Endothelial cell (in vitro differentiated cells): ENCODE data around the gene PHLDB2. TPM values are rescaled to one million over a fixed set of nuclear protein-coding genes. Genes with fewer than 3 reads are reported as not detected.

ENCODE experiments used
- DNase-seq: peaks from one replicate; pipeline ENCODE4 v3.0.0; 2021; ENCODE audit warnings: low spot score
- H3K27ac Mint-ChIP-seq: one replicate; pipeline ENCODE4 v1.8.0; 2021; ENCODE audit warnings: mixed read lengths, inconsistent platforms; ENCODE audit not compliant: unreplicated experiment
- H3K27me3 Mint-ChIP-seq: one replicate; pipeline ENCODE4 v1.8.0; 2021; ENCODE audit warnings: mild to moderate bottlenecking, moderate library complexity, mixed read lengths, inconsistent platforms; ENCODE audit not compliant: unreplicated experiment
- H3K36me3 Mint-ChIP-seq: one replicate; pipeline ENCODE4 v1.8.0; 2021; ENCODE audit warnings: mild to moderate bottlenecking, low read depth, mixed read lengths, inconsistent platforms; ENCODE audit not compliant: unreplicated experiment
- H3K4me1 Mint-ChIP-seq: one replicate; pipeline ENCODE4 v1.8.0; 2021; ENCODE audit warnings: mild to moderate bottlenecking, mixed read lengths, inconsistent platforms; ENCODE audit not compliant: unreplicated experiment
- H3K4me3 Mint-ChIP-seq: one replicate; pipeline ENCODE4 v1.8.0; 2021; ENCODE audit warnings: mild to moderate bottlenecking, mixed read lengths, inconsistent platforms; ENCODE audit not compliant: unreplicated experiment
- H3K9me3 Mint-ChIP-seq: one replicate; pipeline ENCODE4 v1.8.0; 2021; ENCODE audit warnings: mixed read lengths, inconsistent platforms; ENCODE audit not compliant: unreplicated experiment
- CTCF ChIP-seq: fragments of 200-600 bp; sonication (generic); IDR thresholded peaks from one replicate; pipeline ENCODE4 v1.5.0; 2021; ENCODE audit warnings: antibody characterized with exemption; ENCODE audit not compliant: unreplicated experiment
- total RNA-seq: library from RNA; stranded (reverse); fragmentation: NEBNext Ultra II Directional; extraction: Animal tissue kit (Norgen Biotek cat#: 25700); gene quantifications from one replicate; pipeline ENCODE4 v1.2.1, GENCODE V29; 2021; ENCODE audit not compliant: unreplicated experiment

PHLDB2 gene
- total RNA-seq, 1 donor from 2014 or later = 47.8 TPM

GRCh38 chr3:111858642-111859041 lies 423 bp upstream of the PHLDB2 start:
- no peak for TF ChIP-seq CTCF
- peaks cover 2% of the 10 kb centered on the region for H3K27me3 Mint-ChIP-seq
- H3K27ac Mint-ChIP-seq = peak overlapping the region; percentile 80
- H3K4me3 Mint-ChIP-seq = peak overlapping the region; percentile 89
- DNase-seq = no peak
- H3K4me1 Mint-ChIP-seq = peaks cover 52% of the 10 kb centered on the region
- no peaks in the 10 kb centered on the region for H3K36me3 Mint-ChIP-seq
- H3K9me3 Mint-ChIP-seq = no peaks in the 10 kb centered on the region

GRCh38 chr3:111859974-111860859 lies 1.2 kb downstream of the PHLDB2 start:
- no peaks in the 10 kb centered on the region for H3K9me3 Mint-ChIP-seq
- peak overlapping the region; percentile 99 for H3K4me3 Mint-ChIP-seq
- H3K36me3 Mint-ChIP-seq = no peaks in the 10 kb centered on the region
- H3K27me3 Mint-ChIP-seq = peaks cover 2% of the 10 kb centered on the region
- peak overlapping the region; percentile 79 for H3K27ac Mint-ChIP-seq
- TF ChIP-seq CTCF = no peak
- DNase-seq = peak; percentile 45
- H3K4me1 Mint-ChIP-seq = peaks cover 56% of the 10 kb centered on the region

- DNase-seq = no peak
- H3K27me3 Mint-ChIP-seq = peaks cover 2% of the 10 kb centered on the region
- TF ChIP-seq CTCF = no peak
- peak overlapping the region; percentile 79 for H3K27ac Mint-ChIP-seq
- H3K4me1 Mint-ChIP-seq = peaks cover 61% of the 10 kb centered on the region
- peak overlapping the region; percentile 99 for H3K4me3 Mint-ChIP-seq
- no peaks in the 10 kb centered on the region for H3K9me3 Mint-ChIP-seq
- no peaks in the 10 kb centered on the region for H3K36me3 Mint-ChIP-seq
Measured at GRCh38 chr3:111861391-111861790, 2.3 kb downstream of the PHLDB2 start.

- Mint-ChIP-seq H3K27ac (peak overlapping the region; percentile 20), H3K27me3 (peaks cover 2% of the 10 kb centered on the region), H3K4me1 (peaks cover 63% of the 10 kb centered on the region), H3K9me3 (no peaks in the 10 kb centered on the region), H3K4me3 (peak overlapping the region; percentile 68), H3K36me3 (no peaks in the 10 kb centered on the region)
- no peak for DNase-seq
- no peak for TF ChIP-seq CTCF
Measured at GRCh38 chr3:111862415-111862814, 3.4 kb downstream of the PHLDB2 start.

- H3K9me3 Mint-ChIP-seq = no peaks in the 10 kb centered on the region
- H3K4me3 Mint-ChIP-seq = no peak overlapping the region
- H3K4me1 Mint-ChIP-seq = peaks cover 60% of the 10 kb centered on the region
- TF ChIP-seq CTCF = no peak
- no peak for DNase-seq
- H3K27ac Mint-ChIP-seq = no peak overlapping the region
- no peaks in the 10 kb centered on the region for H3K36me3 Mint-ChIP-seq
- H3K27me3 Mint-ChIP-seq = peaks cover 2% of the 10 kb centered on the region
Measured at GRCh38 chr3:111862974-111863373, 3.9 kb downstream of the PHLDB2 start.
